Fibroblast of skin of abdomen (primary cell): Measurements from ENCODE around the gene PAX2.

Experiments used
- DNase-seq: peaks from one replicate; pipeline ENCODE4 v3.0.0-alpha.2; 2013

PAX2 gene

DNA sequence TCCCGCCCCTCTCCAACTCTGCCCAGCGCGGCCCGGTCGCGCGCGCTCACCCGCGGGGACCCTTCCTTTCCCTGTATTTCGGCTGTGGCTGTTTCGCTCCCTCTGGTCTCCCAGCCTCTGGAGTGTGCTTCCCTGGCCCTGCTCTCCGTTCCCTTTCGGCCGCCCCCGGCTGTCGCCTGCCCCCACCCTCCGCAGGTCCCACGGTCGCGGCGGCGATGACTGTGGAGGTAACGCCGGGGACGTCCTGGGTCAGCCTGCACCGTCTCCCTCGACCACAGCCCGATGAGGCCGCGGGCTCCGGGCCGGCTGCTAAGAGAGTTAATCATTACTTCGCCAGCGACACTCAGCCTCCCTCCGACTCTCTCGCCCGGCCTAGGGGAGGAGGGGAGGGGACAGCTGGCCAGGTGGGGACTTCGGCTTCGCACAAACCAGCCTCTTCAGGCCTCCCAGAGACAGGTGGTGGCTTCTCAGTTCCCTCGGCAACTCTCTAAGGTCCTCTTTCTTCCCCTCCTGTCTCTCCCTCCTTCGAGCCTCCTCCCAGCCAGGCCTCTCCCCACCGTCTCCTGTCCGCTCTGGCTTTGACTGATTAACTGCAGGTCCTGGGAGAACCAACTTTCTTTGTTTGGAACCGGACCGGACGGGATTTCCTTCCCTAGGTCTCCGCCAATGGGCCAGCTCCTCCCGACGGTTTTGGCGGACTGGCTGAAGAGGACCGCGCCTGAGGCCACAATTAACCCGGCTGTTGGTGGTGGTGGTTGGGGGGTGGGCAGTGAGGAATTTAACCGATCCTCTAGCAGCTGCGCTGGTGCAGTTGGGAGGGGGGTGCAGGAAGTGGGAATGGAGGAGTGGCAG, 5.6 kb upstream of the PAX2 start:
- no peak for DNase-seq

GRCh38 chr10:100740476-100741377, 4.7 kb upstream of the PAX2 start:
- DNase-seq = no peak

- no peak for DNase-seq
Measured at GRCh38 chr10:100741378-100742075, 3.9 kb upstream of the PAX2 start.

- no peak for DNase-seq
Measured at GRCh38 chr10:100742076-100742771, 3.2 kb upstream of the PAX2 start.

DNA sequence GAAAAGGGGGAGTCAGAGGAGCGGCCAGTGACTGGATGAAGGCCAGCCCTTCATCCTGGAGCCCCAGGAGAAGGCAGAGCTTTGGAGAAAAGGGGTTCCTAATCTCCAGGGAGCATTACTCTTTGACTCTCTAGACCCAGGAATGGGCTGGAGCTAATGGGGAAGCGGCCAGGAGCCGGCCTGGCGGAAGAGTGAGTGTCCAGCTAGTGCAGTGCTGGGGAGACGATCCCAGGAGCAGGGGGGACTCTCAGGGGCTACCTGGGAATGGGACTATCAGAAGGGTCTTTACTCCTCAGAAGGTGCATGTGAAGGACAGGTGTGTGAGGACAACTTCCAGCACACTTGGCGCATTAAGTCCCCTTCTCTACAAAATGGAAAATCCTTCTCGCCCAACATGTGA, 2.4 kb upstream of the PAX2 start:
- no peak for DNase-seq

DNA sequence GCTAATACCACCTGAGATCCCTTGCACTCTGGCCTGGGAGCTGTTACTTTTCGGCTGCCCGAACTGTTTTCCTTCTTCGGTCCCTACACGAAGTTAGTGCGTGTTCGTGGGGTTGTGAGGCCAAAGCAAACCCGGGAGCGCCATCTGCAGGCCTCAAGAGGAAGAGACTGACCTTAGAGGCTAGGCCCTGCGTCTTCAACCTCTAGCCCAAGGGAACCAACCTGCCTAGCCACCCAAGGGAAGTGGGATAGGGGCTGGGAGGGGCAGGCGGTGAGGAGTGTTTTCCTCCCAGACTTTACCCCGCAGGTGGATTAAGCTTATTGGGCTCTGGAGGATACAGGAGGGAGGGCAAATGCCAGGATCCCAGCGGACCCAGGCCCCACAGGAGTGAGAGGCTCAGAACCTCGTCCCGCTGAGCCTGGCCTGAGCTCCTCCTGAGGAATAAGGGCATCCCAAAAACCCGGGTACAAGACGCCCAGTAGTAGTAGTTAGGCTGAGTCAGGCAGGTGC, 1.7 kb upstream of the PAX2 start:
- peak; percentile 41 for DNase-seq

- DNase-seq = no peak
Measured at GRCh38 chr10:100744136-100744986, 1.0 kb upstream of the PAX2 start.

GRCh38 chr10:100745882-100746783, 751 bp downstream of the PAX2 start:
- no peak for DNase-seq

- DNase-seq = no peak
Measured at GRCh38 chr10:100746784-100747455, 1.5 kb downstream of the PAX2 start.

GRCh38 chr10:100747456-100748230, 2.3 kb downstream of the PAX2 start:
- DNase-seq = no peak

DNA sequence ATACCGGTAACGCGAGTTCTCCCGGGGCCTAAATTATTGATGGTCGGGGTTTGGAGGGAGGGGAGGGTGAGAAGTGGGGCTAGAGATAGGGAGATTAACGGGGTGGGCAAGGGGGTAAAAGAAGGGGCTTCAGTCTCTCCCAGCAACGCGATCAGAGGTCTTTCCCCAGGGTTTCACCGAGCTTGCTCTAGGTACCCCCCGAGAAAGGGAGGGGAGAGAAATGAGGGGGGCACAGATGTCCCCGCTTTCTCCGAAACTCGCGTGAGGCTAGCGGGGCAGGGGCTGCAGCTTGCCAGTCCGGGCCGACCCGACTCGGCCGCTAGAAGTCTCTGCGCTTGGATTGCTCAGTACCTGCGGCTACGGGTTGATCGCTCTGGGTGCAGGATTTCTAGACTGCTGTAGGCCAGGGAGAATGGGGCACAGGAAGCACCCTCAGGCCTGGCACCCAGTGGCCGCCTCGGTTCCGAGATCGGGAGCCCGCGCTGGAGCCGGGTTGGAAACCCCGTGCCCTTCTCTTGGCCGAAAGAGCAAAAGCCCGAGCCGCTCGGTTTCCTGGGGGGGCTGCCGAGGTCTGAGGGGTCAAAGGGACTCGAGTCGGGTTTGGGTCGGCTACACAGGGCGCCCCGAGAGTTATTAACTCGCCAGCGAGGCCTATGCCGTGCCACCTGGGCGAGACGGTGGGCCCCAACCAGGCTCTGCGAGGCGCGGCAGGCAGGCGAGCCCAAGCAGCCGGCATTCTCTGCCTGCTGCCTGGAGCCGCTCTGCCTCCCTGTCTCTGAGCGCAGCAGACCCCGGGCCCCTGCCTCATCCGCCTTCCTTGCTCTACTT, 3.1 kb downstream of the PAX2 start:
- no peak for DNase-seq

- no peak for DNase-seq
Measured at GRCh38 chr10:100749059-100749308, 3.6 kb downstream of the PAX2 start.

DNA sequence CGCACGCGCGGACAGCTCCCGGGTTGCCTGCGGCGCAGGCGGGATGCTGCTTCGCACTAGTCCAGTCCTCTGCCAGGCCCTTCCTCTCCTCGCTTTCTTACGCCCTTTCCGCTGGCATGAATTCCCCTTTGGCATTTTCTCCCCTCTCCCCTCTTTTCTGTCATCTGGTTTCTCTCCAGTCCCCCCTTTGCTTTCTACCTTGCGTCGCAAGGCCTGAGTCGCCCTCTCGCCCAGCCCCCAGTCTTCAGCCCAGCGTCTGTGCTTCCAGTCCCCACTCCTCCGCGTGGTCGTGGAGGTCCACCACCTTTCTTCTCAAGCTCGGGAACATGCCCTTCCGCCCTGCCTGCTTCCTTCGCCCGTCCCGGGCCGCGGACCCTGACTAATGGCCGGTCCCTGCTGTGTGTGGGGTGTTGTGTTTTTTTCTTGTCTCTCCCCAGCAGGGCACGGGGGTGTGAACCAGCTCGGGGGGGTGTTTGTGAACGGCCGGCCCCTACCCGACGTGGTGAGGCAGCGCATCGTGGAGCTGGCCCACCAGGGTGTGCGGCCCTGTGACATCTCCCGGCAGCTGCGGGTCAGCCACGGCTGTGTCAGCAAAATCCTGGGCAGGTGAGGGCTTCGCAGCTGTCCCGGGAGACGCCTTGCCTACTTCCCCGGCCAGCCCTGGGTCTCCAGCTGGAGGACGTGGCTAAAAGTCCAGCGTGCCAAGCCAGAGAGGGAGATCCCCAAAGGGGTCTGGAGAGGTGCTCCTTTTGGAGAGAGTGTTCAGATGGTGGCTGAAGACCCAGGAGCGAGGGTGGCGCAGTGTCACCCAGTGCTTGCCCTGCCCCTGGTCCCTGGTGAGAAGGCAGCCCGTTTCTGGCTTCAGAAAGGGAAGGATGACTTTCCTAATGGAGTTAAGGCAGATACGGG, 4.2 kb downstream of the PAX2 start:
- no peak for DNase-seq

DNA sequence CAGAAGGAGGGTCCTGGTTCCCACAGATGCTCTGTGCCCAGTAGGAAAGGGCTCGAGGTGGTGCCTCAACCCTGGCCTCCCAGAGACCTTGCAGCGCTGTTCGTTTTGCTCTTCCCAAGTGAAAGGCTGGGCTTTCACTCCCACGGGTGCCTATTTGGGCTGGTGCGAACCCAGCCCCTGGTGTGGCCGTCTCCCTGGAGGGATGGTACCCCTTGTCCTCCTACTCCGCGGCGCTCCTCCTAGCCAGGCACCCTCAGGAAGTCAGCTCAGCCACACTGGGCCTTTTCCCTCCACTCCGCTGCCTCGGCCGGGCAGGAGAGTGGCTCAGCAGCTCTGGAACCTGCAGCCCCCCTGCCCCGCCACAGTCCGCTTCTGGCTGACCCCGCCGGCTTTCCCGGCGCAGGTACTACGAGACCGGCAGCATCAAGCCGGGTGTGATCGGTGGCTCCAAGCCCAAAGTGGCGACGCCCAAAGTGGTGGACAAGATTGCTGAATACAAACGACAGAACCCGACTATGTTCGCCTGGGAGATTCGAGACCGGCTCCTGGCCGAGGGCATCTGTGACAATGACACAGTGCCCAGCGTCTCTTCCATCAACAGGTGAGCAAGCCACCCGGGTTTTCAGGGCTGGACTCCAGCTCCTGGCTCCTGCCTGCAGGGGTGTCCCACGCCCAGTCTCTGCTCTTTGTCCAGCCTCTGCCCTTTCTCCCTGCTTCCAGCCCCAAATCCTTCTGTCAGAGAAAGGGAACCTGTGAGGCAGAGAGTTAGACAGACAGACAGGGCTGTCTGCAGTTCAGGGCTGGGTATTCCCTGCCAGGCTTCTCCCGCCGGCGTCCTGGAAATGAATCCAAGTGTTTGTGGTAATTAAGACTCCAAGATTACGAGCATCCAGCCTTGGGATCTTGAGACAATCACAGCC, 5.2 kb downstream of the PAX2 start:
- no peak for DNase-seq

GRCh38 chr10:100751211-100751933, 6.0 kb downstream of the PAX2 start:
- DNase-seq = no peak
